ENCODE measurements around the gene RAI14.

RAI14 gene

DNA sequence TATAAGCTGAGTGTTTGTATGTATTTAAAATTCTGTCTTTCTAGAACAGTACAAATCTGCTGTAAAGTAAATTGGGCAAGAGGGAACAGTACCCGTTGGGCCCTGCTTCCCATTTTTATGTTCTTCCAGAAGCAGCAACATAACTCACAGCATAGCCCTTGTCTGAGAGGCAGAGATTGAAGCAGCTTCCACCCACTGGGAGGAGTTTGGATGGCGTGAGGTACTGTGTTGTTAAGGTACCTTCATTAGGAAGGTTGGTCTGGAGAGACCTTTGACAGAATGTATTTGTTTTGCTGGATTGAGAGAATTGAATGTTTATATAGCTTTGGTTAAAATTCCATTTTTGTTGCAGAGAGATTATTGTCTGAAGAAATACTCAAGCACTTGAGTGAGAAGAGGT lies 24.8 kb downstream of the RAI14 start:
- no peak for DNase-seq

DNA sequence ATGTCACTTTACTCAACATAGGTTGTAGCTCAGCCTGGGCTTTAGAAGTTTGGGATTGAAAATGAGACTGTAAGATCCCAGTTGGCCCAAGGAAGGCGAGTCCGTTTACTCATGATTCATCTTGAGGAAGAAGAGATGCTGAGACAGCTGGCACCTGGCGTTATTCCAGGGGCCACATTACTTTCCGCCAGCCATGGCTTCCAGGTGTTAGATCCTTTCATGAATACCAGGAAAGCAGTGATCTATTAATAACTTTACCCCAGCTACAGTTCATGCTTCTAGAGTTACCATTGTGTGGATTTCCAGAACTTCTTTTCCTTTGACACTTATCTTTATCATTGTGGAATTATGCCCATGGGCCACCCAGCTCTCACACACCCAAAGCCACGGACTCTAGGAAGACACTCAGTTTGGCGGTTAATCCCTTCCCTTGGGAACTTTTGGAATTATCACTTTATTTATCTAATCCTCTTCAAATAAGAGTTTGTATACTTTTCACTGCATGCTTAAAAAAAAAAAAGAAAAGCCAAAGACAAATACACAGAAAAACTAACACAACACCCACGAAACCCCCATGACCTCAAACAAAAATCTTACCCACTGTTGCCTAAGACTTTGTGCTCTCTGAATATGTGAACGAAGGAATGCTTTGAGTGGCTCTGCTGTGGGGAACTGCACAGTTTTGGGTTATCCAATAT lies 26.9 kb downstream of the RAI14 start:
- DNase-seq: no peak

DNA sequence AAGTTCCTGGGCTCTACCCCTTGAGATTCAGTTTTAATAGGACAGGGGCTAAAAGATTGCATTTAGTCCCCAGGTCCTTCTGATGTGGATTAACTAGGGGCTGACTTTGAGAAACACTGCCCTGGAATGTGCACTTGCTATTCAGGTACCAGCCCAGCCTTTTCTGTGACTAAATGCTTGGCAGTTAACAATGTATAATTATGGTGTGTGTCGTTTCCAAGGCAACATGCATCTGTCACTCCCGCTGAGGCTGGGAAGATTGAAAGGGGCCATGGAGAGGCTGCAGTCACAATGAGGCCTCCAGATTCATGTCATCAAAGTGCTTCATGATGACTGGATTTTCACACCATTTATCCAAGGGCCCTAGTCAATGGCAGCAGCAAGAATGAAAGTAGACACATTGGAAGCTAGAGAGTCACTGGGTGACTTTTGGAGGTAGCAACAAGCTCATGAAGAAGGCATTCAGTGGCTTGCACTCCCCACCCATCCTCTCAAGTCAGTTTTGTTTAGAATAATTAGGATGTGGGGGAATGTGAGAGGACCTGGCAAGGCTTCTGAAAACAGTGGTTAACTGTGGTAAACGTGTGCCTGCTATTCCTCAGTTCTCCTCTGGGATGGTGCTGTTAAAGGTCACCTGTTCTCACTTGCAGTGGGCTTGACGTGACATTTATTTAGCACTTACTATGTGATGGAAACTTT lies 28.3 kb downstream of the RAI14 start:
- no peak for DNase-seq

DNA sequence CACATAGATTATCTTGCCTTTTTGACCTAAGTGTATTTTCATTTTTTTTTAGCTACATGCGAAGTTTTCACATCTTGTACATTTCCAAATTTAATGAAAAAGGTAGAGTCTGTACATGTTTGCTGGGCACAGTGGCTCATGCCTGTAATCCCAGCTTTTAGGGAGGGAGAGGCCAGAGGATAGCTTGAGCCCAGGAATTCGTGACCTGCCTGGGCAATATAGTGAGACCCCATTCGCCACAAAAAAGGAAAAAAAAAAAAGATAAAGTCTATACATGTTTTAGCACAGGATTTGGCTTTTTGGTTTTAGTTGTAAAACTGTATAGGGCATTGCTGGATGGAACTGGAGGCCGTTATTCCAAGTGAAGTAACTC lies 28.8 kb downstream of the RAI14 start:
- no peak for DNase-seq

DNA sequence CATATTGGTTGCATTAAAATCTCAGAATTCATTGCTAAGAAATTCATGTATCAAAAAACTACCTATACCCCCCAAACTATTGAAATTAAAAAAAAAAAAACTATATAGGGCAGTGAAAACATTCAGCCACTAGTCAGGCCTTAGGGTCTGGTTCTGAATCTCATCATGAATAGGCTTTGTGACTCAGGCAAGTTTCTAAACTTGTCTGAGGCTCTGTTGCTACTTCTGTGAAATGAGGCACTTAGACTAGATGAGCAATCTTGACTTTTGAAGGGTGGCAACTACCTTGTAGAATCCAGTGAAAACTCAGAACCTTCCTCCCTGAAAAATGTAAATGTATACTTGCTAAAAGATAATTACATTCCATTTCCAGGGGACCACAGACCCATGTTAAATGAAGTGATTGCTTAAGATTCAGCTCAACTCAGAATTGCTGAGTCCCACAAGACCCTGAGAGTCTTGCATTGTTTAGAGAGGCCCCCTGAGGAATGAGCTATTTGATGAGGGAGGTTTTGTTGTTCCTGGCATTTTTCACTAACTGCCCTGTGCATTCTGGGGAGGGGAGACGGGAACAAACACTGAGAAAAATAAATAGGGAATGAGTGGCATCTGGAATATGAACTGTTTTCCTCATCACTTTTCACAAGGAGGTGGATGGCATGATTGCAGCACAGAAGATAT lies 29.5 kb downstream of the RAI14 start:
- no peak for DNase-seq

DNA sequence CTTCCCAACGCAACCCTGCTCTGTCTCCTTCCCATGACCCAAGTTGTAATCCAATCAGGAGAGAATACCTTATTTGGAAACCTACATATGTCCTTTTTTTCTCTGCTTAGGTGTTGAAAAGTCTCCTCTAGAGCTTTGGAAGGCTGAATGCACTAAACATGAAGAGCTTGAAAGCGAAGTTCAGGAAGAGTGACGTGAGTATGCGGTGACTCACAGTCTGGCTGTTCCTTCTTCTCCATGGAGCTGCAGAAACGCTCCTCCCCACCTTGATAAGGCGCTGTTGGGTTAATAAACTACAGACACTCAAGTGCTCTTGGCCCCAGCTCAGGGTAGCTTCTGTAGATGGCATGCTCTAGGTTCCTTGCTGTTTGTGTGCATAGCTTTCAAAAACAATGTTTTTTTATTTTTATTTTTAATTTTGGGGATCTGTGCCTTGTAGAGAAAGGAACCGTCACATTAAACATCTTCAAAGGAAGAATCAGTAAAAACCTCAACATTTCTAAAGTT lies 30.7 kb downstream of the RAI14 start:
- no peak for DNase-seq

DNA sequence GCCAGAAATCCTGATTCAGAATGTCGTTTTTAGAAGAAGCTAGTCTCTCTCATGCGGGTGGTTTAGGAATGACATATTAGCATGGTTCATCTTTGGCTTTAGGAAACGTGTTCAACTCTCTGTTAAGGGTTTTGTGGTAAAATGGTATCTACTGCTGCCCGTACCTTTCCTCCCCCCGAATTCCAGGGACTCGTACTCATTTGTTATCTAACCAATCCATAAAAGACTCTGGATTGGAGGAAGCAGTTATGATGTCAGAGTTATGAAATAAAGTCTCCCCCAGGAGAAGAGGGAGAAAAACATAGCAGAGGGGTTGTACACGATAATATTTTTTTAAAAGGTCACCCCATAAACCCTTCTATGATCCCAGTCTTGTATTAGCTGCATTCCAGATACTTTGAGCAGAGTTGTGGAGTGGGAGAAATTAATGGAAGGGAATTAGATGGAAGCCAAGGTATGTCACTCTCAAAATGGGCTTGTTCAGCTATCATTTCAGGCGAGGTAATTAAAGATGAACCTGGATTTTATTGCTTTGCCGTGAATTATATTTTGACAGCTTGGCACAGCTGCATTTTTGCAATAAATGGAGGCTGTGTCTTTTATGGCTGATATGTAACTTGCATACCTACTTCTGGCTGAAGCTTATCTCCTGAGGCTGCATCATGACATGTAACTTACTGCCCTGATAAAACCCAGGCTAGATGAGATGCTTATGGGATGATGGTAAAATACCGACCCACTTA lies 31.3 kb downstream of the RAI14 start:
- no peak for DNase-seq

DNA sequence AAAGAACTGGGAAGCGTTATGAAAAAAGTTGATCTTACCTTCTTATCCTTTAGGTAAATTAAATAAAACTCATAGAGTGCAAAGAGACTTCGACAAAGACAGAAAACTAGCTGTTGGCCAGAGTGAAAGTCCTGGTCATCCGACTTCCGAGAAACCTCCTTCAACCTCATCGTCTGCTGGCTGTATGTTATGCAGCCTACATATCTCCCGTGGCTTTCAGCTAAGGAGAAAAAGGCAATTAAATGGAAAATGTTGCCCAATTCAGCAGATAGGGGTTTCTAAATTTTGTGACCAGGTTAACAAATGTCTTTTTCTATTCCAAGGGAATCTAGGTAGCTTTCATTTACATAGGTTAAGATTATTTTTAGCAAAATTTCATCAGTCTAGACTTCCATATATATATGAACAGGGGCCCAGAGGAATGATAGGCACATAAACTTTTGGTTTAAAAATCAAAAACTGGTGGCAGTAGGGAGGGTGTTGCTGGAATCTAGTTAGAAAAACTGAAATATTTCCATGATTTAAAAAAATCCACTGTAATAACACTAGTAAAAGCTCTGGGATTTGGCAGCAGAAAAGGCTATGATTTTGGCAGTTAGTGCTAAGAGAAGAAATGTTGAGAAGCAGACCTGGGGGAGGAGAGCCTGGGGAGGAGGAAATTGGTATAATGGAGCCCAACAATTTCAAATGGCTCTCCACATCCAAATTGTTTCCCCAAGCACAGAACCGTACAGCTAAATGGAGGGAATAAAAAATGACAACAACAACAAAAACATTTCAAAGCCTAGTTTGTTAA lies 32.1 kb downstream of the RAI14 start:
- no peak for DNase-seq

DNA sequence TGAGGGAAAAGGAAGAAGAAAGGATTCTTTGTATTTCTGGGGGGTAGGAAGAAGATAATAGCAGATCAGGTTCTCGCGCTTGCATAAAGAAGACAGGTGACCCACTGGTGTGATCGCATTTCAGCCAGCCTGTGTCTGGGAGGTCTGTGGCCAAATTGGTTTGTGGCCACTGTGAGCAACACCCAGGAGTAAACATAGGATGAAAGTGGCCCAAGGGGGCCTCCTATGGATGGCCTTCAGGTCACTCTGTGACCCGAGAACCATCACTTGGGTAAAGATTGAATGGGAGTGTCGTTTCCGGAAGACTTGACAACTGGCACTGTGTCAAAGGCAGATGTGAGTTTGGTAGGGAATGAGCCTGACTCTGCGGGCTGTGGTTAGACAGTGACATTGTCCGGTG lies 34.2 kb downstream of the RAI14 start:
- DNase-seq: no peak

DNA sequence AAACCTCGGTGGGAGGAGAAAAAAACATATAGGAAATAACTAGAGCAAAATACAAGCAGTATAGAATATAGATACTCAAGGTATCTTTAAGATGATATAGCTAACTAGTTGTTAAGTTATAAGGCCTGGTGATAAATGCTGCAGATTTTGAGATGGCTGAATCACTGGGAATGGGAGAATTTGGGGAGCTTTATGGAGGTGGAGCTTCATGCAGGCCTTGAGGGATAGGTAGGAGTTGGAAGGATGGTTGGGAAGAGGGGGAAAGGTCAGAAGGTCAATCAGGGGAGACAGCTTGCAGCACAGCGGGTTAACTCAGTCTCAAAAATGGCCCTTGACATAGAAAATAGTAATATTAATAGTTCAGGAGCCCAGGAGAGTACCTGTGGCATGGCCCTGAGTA lies 34.8 kb downstream of the RAI14 start:
- no peak for DNase-seq

DNA sequence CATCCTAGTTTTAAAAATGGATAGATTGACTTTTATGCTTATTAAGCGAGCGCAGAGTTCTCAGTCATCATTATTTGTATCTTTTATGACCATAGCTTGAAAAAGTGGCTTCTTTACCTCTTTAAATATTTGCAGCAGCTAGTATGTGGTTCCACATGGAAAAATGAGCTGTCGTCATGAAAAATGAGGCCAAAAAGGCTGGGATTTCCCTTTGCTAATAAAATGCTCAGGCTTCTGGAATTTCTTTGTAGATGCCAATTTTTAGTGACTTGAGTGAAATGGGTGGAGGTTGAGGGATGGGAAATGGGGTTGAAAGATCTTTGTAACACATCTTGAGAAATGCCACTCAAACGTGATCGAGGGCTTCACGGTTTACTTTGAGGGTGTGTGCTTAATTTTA lies 35.2 kb downstream of the RAI14 start:
- no peak for DNase-seq

DNA sequence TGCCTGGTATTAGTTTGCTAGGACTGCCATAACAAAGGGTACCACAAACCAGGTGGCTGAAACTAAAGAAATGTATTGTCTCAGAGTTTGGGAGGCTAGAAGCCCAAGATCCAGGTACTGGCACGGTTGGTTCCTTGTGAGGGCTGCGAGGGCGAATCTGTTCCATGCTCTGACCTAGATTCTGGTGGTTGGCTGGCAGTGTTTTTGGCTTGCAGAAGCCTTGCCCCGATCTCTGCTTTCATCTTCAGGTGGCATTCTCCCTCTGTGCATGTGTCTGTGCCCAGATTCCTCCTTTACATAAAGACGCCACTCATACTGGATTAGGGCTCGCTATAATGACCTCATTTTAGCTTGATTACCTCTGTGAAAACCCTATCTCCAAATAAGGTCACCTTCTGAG lies 36.7 kb downstream of the RAI14 start:
- no peak for DNase-seq

DNA sequence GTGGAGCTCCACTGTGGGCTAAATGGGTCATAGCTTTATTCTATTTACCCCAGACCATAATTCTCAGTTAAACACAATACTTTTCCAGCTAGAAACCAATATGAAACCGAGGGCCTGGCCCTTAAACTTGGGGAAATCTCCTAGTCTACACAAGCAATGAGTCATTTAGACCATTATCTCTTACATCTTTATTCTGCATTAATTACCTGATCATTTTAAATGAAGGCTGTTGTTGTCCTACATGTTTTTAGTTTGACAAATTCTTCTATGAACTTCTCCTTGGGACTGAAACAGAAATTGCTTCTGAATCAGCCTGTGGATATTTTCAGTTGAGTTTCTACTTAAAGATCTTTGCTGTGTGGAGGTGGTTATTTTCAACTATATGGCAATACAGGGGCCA lies 37.9 kb downstream of the RAI14 start:
- no peak for DNase-seq

DNA sequence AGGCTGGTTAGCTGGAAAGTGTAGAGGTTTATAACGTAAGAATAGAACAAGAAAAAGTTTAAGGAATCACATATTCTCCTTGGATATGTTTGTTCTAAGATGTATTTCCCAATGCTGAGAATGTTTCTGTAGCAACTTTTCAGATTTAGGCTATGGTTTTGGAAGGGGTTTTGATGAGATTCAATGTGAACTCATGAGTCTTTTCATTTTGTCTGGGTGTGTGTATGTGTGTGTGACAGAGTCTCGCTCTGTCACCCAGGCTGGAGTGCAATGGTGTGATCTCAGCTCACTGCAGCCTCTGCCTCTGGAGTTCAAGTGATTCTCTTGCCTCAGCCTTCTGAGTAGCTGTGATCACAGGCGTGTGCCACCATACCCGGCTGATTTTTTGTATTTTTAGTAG lies 38.6 kb downstream of the RAI14 start:
- no peak for DNase-seq

DNA sequence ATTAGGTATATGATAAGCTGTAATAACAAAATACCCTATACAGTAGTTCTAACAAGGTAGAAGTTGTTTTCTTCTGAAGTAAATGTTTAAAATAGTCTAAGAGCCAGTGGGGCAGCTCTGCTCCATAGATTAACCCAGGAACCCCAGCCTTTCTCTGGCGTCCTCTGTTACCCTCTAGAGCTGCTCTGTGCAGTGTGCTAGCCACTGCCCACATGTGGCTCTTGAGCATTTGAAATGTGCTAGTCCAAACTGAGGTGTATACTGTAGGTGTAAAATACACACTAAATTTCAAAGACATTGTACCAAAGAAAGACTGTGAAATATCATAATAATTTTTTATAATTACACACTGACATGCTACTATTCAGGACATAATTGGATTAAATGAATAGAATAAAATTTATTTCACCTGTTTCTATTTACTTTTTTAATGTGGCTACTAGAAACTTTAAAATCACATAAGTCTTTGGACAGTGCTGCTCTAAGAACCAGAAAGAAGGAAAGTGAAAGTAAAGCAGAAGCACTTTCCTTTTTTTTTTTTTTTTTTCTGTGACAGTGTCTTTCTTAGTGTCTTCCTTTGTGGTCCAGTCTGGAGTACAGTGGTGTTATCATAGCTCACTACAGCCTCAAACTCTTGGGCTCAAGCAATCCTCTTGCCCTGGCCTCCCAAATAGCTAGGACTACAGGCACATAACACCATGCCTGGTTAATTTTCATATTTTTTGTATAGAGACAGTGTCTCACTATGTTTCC lies 39.3 kb downstream of the RAI14 start:
- DNase-seq: no peak

DNA sequence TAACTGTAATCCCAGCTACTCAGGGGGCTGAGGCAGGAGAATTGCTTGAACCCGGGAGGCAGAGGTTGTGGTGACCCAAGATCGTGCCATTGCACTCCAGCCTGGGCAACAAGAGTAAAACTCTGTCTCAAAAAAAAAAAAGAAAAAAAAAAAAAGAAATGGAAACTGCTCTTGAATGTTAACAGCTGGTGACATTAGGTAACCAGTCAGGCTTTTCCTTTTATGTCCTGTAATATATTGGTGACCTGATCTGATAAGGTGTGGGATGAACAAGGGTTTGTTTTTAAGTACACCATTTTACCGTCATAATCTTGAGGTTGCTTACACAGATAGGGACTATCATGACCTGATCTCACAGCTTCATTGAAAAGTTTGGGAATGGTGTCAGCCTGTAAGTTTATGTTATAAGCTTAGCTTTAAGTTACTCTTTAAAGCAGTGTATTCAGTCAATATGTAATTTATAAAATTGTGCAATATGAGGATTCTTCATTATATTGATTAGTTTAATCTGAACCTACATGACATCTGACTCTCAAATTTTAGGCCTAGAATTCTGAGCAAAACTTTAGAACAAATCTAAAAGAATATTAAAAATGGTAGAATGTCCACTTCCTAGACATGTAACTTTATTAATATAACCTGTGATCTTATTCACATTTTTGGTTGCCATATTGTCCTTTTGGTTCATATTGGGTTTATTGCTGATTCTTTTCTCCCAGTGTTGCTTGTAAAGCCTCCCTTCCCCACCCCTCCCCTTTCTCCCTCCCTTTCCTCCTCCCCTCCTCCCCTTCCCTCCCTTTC lies 41.4 kb downstream of the RAI14 start:
- DNase-seq: no peak

DNA sequence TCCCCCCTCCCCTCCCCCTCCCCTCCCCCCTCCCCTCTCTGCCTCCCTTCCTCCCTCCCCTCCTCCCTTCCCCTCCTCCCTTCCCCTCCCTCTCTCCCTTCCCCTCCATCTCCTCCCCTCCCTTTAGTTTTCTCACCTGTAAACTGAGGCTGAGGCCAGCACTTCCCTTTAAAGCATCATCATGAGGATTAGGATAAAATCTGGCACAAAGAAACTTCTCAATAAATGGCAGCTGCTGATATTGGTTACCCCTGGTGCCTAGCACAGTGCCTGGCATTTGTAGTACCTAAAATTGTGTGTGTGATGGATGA lies 41.9 kb downstream of the RAI14 start:
- no peak for DNase-seq

DNA sequence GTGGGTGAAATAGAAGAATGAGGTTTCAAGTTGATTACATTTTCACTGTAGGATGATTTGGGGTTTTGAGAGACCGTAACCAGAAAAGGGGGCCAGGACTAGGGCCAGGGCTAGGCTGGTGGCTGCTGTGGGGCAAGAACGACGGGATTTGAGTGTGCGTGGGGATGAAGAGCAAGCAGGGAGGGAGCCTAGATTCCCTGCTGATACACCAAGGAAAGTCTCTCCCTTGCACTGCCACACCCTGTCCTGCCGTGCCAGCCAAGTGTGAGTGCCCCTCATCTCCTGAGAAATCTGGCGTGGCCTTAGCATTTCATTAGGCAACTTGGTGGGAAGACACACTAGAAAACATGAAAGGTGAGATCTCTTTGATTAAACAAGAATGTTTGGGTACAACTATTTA lies 42.6 kb downstream of the RAI14 start:
- DNase-seq: no peak

DNA sequence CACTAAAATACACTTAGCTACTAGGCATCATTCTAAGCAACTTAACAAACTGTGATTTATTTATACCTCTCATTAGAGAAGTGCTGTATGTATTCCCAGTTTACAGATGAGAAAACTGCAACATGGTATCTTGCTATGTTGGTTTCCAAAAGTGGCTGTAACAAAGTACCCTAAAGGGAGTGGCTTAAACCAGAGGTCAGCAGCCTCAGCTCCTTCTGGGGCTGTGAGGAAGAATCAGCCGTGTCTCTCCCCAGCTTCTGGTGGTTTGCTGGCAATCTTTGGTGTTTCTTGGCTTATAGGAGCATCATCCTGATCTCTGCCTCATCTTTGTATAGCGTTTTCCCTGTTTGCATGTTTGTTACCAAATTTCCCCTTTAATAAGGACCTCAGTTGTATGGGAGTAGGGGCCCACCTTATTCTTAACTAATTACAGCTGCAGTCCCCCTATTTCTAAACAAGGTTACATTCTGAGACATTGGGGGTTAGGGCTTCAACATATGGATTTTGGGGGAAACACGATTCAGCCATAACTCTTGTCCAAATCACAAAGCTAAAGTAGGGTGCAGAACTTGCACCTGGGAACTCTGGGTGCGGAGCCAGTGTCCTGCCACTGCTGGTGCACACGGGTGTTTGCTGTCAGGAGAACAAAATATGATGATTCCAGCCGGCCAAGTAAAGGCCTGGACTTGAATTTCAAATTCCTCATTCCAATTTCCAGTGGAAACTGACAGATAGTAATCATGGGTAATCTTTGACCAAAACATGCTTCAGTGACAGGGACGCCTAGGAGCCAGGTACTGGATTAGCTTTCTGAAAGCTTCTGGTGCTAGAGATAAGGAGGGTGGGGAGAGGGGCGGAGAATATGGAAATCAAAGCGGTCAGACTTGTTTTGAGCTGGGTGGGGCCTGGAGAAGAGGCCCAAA lies 43.3 kb downstream of the RAI14 start:
- DNase-seq: no peak

DNA sequence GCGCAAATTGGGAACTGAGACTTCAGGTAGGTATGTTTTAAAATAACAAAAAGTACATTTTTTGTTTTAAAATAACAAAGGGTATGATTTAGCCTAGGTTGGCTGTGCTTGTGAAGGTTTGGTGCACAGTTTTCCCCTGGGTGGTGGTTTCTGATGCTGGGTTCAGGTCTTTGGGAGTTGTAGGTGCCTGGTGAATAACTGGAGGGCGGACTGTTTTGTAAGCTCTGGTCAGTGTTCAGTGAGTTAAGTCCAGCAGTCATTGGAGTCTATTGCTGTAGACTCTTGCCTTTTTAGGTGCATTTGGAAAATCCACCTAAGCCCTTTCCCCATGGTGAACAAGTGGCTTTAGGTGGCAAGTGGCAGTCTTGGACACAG lies 43.9 kb downstream of the RAI14 start:
- DNase-seq: no peak

All from stimulated activated CD4-positive, alpha-beta T cell treated with anti-CD3 and anti-CD28 coated beads, Interleukin-2, amount 100 ng/mL, for 48 hours (primary cell).